Measurements from ENCODE around the gene PVALEF. TPM values are rescaled to one million over a fixed set of nuclear protein-coding genes. Genes with fewer than 3 reads are reported as not detected.

Gene PVALEF
- total RNA-seq, 1 donor from 2014 or later, result not detected

GRCh38 chr17:81157848-81158687, 7.2 kb upstream of the PVALEF start:
- peaks cover 36% of the 10 kb centered on the region for H3K27me3 ChIP-seq (ENCODE audit: control insufficient read depth, insufficient read depth, low read length)

GRCh38 chr17:81158688-81159590, 6.4 kb upstream of the PVALEF start:
- H3K27me3 ChIP-seq (ENCODE audit: control insufficient read depth, insufficient read depth, low read length), result peaks cover 36% of the 10 kb centered on the region
- no peak for DNase-seq (ENCODE audit: low read depth)
- no peaks in the 10 kb centered on the region for H3K36me3 ChIP-seq (ENCODE audit: control insufficient read depth, insufficient read depth, low read length)
- no peak overlapping the region for H3K4me3 ChIP-seq (ENCODE audit: low read depth, low read length)
- TF ChIP-seq CTCF (IDR thresholded peaks at IDR 0.05; ENCODE audit: insufficient read depth, low read length, poor library complexity, severe bottlenecking), result no peak

More at GRCh38 chr17:81157848-81158687, 7.2 kb upstream of the PVALEF start:
- no peak for DNase-seq (ENCODE audit: low read depth)
- TF ChIP-seq CTCF (IDR thresholded peaks at IDR 0.05; ENCODE audit: insufficient read depth, low read length, poor library complexity, severe bottlenecking), result no peak
- no peaks in the 10 kb centered on the region for H3K36me3 ChIP-seq (ENCODE audit: control insufficient read depth, insufficient read depth, low read length)
- H3K4me3 ChIP-seq (ENCODE audit: low read depth, low read length), result no peak overlapping the region

- no peak for DNase-seq (ENCODE audit: low read depth)
- Histone ChIP-seq H3K4me3 (ENCODE audit: low read depth, low read length) (no peak overlapping the region), H3K36me3 (ENCODE audit: control insufficient read depth, insufficient read depth, low read length) (no peaks in the 10 kb centered on the region), H3K27me3 (ENCODE audit: control insufficient read depth, insufficient read depth, low read length) (peaks cover 43% of the 10 kb centered on the region)
- no peak for TF ChIP-seq CTCF (IDR thresholded peaks at IDR 0.05; ENCODE audit: insufficient read depth, low read length, poor library complexity, severe bottlenecking)
These were observed 5.6 kb upstream of the PVALEF start for GRCh38 chr17:81159611-81160265.

GRCh38 chr17:81160306-81160705, 5.0 kb upstream of the PVALEF start:
- Histone ChIP-seq H3K36me3 (ENCODE audit: control insufficient read depth, insufficient read depth, low read length) (no peaks in the 10 kb centered on the region), H3K27me3 (ENCODE audit: control insufficient read depth, insufficient read depth, low read length) (peaks cover 49% of the 10 kb centered on the region), H3K4me3 (ENCODE audit: low read depth, low read length) (no peak overlapping the region)
- no peak for TF ChIP-seq CTCF (IDR thresholded peaks at IDR 0.05; ENCODE audit: insufficient read depth, low read length, poor library complexity, severe bottlenecking)
- DNase-seq (ENCODE audit: low read depth), result no peak

GRCh38 chr17:81160747-81161453, 4.4 kb upstream of the PVALEF start:
- H3K27me3 ChIP-seq (ENCODE audit: control insufficient read depth, insufficient read depth, low read length), result peaks cover 54% of the 10 kb centered on the region
- no peak for DNase-seq (ENCODE audit: low read depth)
- no peak overlapping the region for H3K4me3 ChIP-seq (ENCODE audit: low read depth, low read length)
- no peak for TF ChIP-seq CTCF (IDR thresholded peaks at IDR 0.05; ENCODE audit: insufficient read depth, low read length, poor library complexity, severe bottlenecking)
- H3K36me3 ChIP-seq (ENCODE audit: control insufficient read depth, insufficient read depth, low read length), result no peaks in the 10 kb centered on the region

Data from kidney epithelial cell (primary cell).